Neural progenitor cell (in vitro differentiated cells): ENCODE data around the gene CNOT4.
"Not testable (repeated sequence)": the region's sequence is repeated elsewhere in the genome, so short reads cannot be mapped to it uniquely, and the experiment has no call there.

ENCODE experiments used
- CTCF ChIP-seq: fragments of 200-600 bp; sonication (generic); IDR thresholded peaks from 2 replicates; pipeline ENCODE4 v1.5.1; 2017; ENCODE audit warnings: antibody characterized with exemption, mild to moderate bottlenecking
- EZH2 ChIP-seq: fragments of 200-600 bp; sonication (generic); IDR thresholded peaks from 2 replicates; pipeline ENCODE4 v1.6.1; 2017; ENCODE audit warnings: antibody characterized with exemption, mild to moderate bottlenecking, moderate library complexity

GRCh38 chr7:135351070-135351469 is 158.8 kb downstream of the CNOT4 start:
- TF ChIP-seq CTCF, EZH2: not testable (repeated sequence)
